A673 (cell line): ENCODE data around the gene TRIM43B. TPM values are rescaled to one million over a fixed set of nuclear protein-coding genes. Genes with fewer than 3 reads are reported as not detected.

Experiments used
- BruUV-seq: library from RNA; stranded (reverse); fragments of 400-500 nt; replicated peaks from 2 replicates; lab custom pipeline; 2021; lab: Mats Ljungman, UMichigan
- CTCF ChIA-PET: fragments of 300-600 bp; sonication (Branson Sonifier 250); formaldehyde crosslinking; loops from one replicate; lab custom pipeline; 2022; ENCODE audit warnings: antibody characterized with exemption; lab: Charles Lee
- POLR2A ChIA-PET: fragments of 300-600 bp; sonication (Branson Sonifier 250); formaldehyde crosslinking; loops from one replicate; lab custom pipeline; 2022; ENCODE audit warnings: antibody characterized with exemption; ENCODE audit not compliant: low non-redundant PET; lab: Charles Lee
- DNase-seq: peaks from one replicate; pipeline ENCODE4 v3.0.0-alpha.2; 2015; ENCODE audit warnings: low spot score
- H3K27ac ChIP-seq: fragments of 200-600 bp; sonication (generic); 2 replicates; pipeline ENCODE4 v1.5.1; 2016; ENCODE audit warnings: mixed run types, low read depth, mild to moderate bottlenecking, mixed read lengths, antibody characterized with exemption, low read length; ENCODE audit not compliant: poor library complexity, severe bottlenecking
- H3K27me3 ChIP-seq: fragments of 200-600 bp; sonication (generic); replicated peaks from 2 replicates; pipeline ENCODE4 v1.6.1; 2017; ENCODE audit warnings: mixed run types, low read depth, mild to moderate bottlenecking, mixed read lengths, antibody characterized with exemption, low read length; ENCODE audit not compliant: insufficient read depth, poor library complexity
- H3K36me3 ChIP-seq: fragments of 200-600 bp; sonication (generic); 2 replicates; pipeline ENCODE4 v1.6.1; 2016; ENCODE audit warnings: mixed run types, mild to moderate bottlenecking, mixed read lengths, antibody characterized with exemption, low read length; ENCODE audit not compliant: insufficient read depth, poor library complexity, severe bottlenecking
- H3K4me1 ChIP-seq: fragments of 200-600 bp; sonication (generic); 2 replicates; pipeline ENCODE4 v1.6.1; 2017; ENCODE audit warnings: mixed run types, mild to moderate bottlenecking, mixed read lengths, antibody characterized with exemption, low read length; ENCODE audit not compliant: insufficient read depth, poor library complexity, severe bottlenecking
- H3K4me3 ChIP-seq: fragments of 200-600 bp; sonication (generic); 2 replicates; pipeline ENCODE4 v1.5.1; 2016; ENCODE audit warnings: low read depth, mixed run types, mild to moderate bottlenecking, mixed read lengths, low read length; ENCODE audit not compliant: poor library complexity, severe bottlenecking
- H3K9me3 ChIP-seq: fragments of 200-600 bp; sonication (generic); 2 replicates; pipeline ENCODE4 v1.6.1; 2016; ENCODE audit warnings: mixed run types, low read depth, mild to moderate bottlenecking, mixed read lengths, antibody characterized with exemption, low read length; ENCODE audit not compliant: poor library complexity, severe bottlenecking
- EZH2 ChIP-seq: fragments of 200-600 bp; sonication (generic); IDR thresholded peaks from 2 replicates; pipeline ENCODE4 v1.6.1; 2017; ENCODE audit warnings: borderline replicate concordance, low read depth, mild to moderate bottlenecking, mixed read lengths, antibody characterized with exemption, low read length; ENCODE audit not compliant: poor library complexity, severe bottlenecking
- intact Hi-C: fragments of 100-400 bp; cut with micrococcal nuclease; formaldehyde crosslinking; loops from one replicate; pipeline ENCODE4 v1.10.0; 2022; ENCODE audit not compliant: unreplicated experiment
- total RNA-seq: library from RNA; stranded (reverse); gene quantifications from 2 replicates; pipeline ENCODE4 v1.2.3, GENCODE V29; 2021
- TF ChIP-seq, protein P1 (sequence below): fragments of 300-800, 200-600 bp; sonication (generic); conservative IDR thresholded peaks from 2 replicates; pipeline ENCODE4 v1.5.1; 2017; ENCODE audit warnings: low read depth, mild to moderate bottlenecking, antibody characterized with exemption, low read length, moderate library complexity, mixed read lengths

TRIM43B gene
- total RNA-seq, 1 experiment from 2014 or later = not detected

DNA sequence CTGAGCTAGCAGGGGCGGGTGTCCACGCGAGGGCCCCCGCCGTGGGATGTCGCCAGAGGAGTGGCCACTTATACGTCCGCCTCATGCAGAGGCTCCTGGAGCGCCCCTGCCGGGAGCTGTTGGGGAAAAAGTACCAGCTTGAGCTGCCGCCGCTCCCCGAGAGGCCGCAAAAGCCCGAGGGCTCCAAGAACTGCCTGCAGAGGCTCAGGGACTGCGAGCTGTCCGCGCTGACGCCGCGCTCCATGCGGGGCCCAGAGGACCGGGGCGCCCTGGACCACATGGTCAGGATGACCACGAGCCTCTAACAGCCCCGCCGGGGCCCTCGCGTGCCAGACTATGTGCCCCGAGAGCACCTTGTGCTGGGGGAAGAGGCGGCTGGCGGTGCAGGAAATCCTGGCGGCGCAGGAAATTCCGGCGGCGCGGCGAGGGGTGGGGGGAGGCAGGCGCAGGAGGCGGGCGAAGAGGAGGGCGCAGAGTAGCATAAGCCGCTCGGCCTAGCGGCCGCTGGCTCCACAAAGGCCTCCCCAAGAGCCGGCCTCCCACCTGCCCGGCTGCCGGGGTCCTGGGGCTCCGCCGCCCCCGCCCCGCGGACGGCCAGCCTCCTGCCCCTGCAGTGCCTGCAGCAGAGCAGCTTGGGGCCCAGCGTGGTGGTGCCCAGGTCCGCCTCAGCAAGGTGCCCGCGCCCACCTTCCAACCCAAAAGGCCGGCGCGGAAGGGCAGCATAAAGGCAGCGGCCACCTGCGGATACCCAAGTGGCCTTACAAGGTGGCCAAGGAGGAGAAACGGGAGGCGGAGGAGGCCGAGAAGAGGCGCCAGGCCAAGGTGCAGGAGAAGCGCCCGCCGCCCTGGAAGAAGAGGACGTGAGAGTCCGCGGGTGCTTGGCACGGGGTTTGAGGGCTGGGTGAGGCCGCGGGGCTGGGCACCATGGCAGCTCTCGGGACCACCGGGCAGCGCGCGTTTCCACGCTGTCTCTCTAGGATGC is 42.1 kb upstream of the TRIM43B start:
- Histone ChIP-seq H3K4me3 (peak overlapping the region; percentile 77), H3K27me3 (no peaks in the 10 kb centered on the region), H3K9me3 (no peaks in the 10 kb centered on the region), H3K36me3 (peaks cover 14% of the 10 kb centered on the region), H3K27ac (peak overlapping the region; percentile 90), H3K4me1 (no peaks in the 10 kb centered on the region)
- intact Hi-C loops = no loop called here
- no TSS peak for BruUV-seq
- peak; percentile 82 for DNase-seq
- TF ChIP-seq, protein P1, sequence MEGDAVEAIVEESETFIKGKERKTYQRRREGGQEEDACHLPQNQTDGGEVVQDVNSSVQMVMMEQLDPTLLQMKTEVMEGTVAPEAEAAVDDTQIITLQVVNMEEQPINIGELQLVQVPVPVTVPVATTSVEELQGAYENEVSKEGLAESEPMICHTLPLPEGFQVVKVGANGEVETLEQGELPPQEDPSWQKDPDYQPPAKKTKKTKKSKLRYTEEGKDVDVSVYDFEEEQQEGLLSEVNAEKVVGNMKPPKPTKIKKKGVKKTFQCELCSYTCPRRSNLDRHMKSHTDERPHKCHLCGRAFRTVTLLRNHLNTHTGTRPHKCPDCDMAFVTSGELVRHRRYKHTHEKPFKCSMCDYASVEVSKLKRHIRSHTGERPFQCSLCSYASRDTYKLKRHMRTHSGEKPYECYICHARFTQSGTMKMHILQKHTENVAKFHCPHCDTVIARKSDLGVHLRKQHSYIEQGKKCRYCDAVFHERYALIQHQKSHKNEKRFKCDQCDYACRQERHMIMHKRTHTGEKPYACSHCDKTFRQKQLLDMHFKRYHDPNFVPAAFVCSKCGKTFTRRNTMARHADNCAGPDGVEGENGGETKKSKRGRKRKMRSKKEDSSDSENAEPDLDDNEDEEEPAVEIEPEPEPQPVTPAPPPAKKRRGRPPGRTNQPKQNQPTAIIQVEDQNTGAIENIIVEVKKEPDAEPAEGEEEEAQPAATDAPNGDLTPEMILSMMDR = peak; percentile 45
- TF ChIP-seq EZH2 = no peak
- ChIA-PET POLR2A (no interaction called here), CTCF (interaction anchor here (0.7 kb wide), 1 partner anchor 173 kb away, joined by 4 read pairs; no protein-coding TSS in a partner anchor)

DNA sequence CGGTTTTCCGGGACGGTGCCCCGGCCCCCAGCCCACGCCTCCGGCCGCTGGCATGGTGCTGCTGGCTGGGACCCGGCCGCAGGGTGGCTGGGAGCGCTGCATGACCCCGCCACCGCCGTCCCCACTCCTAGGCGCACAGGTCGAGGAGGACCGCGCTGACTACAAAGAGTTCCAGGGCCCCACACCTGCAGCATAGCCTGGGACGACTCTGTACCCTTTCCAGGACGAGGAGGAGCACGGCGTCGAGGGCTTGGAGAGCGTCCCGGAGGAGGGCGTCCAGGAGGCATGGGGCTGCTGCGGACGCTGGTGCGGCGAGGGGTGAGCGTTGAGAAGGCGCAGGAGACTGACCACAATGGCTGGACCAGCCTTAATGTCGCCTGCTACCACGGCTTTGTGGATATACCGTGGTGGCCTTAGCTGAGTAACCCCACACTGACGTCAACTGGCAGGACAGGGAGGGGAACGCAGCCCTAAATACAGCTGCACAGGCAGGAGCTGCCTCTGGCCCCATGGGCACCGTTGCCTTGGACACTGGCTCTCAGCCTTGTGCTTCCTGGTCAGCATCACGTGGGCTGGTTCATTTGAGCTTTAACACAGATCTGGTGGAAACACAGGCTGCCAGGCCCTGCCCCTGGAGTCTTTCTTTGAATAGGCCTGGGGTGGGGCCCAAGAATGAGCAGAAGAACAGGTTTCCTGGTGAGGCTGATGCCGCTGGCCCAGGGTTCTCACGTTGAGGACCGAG is 40.9 kb upstream of the TRIM43B start:
- no peak overlapping the region for H3K27ac ChIP-seq
- CTCF ChIA-PET = no interaction called here
- H3K4me3 ChIP-seq = peak overlapping the region; percentile 77
- intact Hi-C loops = no loop called here
- POLR2A ChIA-PET = no interaction called here
- TF ChIP-seq, protein P1 = no peak
- TF ChIP-seq EZH2 = no peak
- H3K36me3 ChIP-seq = peaks cover 6% of the 10 kb centered on the region
- no peaks in the 10 kb centered on the region for H3K27me3 ChIP-seq
- H3K4me1 ChIP-seq = no peaks in the 10 kb centered on the region
- H3K9me3 ChIP-seq = no peaks in the 10 kb centered on the region
- DNase-seq = no peak
- BruUV-seq = no TSS peak

DNA sequence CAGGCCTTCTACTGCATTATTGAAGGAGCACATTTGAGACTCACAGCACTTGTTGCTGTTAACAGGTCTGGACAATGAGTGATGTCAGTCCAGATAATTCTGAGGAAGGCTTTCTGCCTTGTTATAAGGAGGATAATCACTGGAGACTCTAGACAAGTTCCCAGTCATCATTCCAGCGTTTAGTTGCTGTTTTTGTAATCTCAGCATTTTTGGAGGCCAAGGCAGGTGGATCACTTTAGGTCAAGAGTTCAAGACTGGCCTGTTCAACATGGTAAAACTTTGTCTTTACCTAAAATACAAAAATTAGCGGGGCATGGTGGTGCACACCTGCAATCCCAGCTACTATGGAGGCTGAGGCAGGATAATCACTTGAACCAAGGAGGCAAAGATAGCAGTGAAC is 39.6 kb upstream of the TRIM43B start:
- BruUV-seq = no TSS peak
- no peak overlapping the region for H3K4me3 ChIP-seq
- POLR2A ChIA-PET = no interaction called here
- no peaks in the 10 kb centered on the region for H3K4me1 ChIP-seq
- no peaks in the 10 kb centered on the region for H3K9me3 ChIP-seq
- CTCF ChIA-PET = no interaction called here
- no peaks in the 10 kb centered on the region for H3K36me3 ChIP-seq
- no peaks in the 10 kb centered on the region for H3K27me3 ChIP-seq
- intact Hi-C loops = no loop called here
- H3K27ac ChIP-seq = no peak overlapping the region
- DNase-seq = no peak
- TF ChIP-seq, protein P1 = no peak
- no peak for TF ChIP-seq EZH2
